Brain microvascular endothelial cell (primary cell): Measurements from ENCODE around the gene GALNT12.
A peak's percentile ranks its signal among the peaks of the same experiment; 100 is the strongest.

Experiments
- DNase-seq: peaks from one replicate; pipeline ENCODE4 v3.0.0-alpha.2; 2020
- H3K27ac ChIP-seq: fragments of 250-450 bp; sonication (Bioruptor Pico); 2 replicates; pipeline ENCODE4 v1.5.1; 2020; ENCODE audit warnings: mild to moderate bottlenecking, moderate library complexity
- H3K27me3 ChIP-seq: fragments of 250-450 bp; sonication (Bioruptor Pico); replicated peaks from 2 replicates; pipeline ENCODE4 v1.5.1; 2020; ENCODE audit warnings: mild to moderate bottlenecking
- H3K36me3 ChIP-seq: fragments of 250-450 bp; sonication (Bioruptor Pico); replicated peaks from 2 replicates; pipeline ENCODE4 v1.5.1; 2020; ENCODE audit warnings: mild to moderate bottlenecking
- H3K4me3 ChIP-seq: 2 replicates; pipeline ENCODE4 v1.5.1; 2011; ENCODE audit warnings: low read depth, mild to moderate bottlenecking, control low read depth, low read length, moderate library complexity
- CTCF ChIP-seq: IDR thresholded peaks from 2 replicates; pipeline ENCODE4 v1.5.1; 2011; ENCODE audit warnings: low read depth, mild to moderate bottlenecking, moderate library complexity, low read length, control low read depth, inconsistent platforms; ENCODE audit errors: missing control alignments
- in situ Hi-C: cut with HindIII; loops from 2 replicates; pipeline ENCODE4 v1.10.0; 2017; ENCODE audit warnings: low sequenced_read_pairs, low pct_ligation_motif_present

The GALNT12 gene

GRCh38 chr9:98808875-98809274 is 1.4 kb downstream of the GALNT12 start:
- Histone ChIP-seq H3K36me3 (no peaks in the 10 kb centered on the region), H3K4me3 (no peak overlapping the region), H3K27ac (no peak overlapping the region), H3K27me3 (no peaks in the 10 kb centered on the region)
- in situ Hi-C loops = no loop called here
- no peak for TF ChIP-seq CTCF
- no peak for DNase-seq

- TF ChIP-seq CTCF = no peak
- Histone ChIP-seq H3K36me3 (no peaks in the 10 kb centered on the region), H3K4me3 (no peak overlapping the region), H3K27ac (peak overlapping the region; percentile 66), H3K27me3 (no peaks in the 10 kb centered on the region)
- DNase-seq = peak; percentile 26
- in situ Hi-C loops = no loop called here
These were observed 2.0 kb downstream of the GALNT12 start for GRCh38 chr9:98809311-98810101.

- no peak for TF ChIP-seq CTCF
- Histone ChIP-seq H3K4me3 (no peak overlapping the region), H3K27me3 (no peaks in the 10 kb centered on the region), H3K36me3 (no peaks in the 10 kb centered on the region), H3K27ac (peak overlapping the region; percentile 66)
- in situ Hi-C loops = no loop called here
- peak; percentile 22 for DNase-seq
These were observed 2.8 kb downstream of the GALNT12 start for GRCh38 chr9:98810102-98810842.

GRCh38 chr9:98811051-98811650 is 3.7 kb downstream of the GALNT12 start:
- Histone ChIP-seq H3K27me3 (no peaks in the 10 kb centered on the region), H3K27ac (peak overlapping the region; percentile 66), H3K4me3 (no peak overlapping the region), H3K36me3 (no peaks in the 10 kb centered on the region)
- DNase-seq = peak; percentile 84
- TF ChIP-seq CTCF = no peak
- in situ Hi-C loops = no loop called here

GRCh38 chr9:98815391-98815951 is 8.0 kb downstream of the GALNT12 start:
- in situ Hi-C loops = no loop called here
- TF ChIP-seq CTCF = no peak
- Histone ChIP-seq H3K36me3 (no peaks in the 10 kb centered on the region), H3K27me3 (no peaks in the 10 kb centered on the region), H3K4me3 (no peak overlapping the region), H3K27ac (no peak overlapping the region)
- no peak for DNase-seq
